ENCODE data around the gene LPXN.

DNA sequence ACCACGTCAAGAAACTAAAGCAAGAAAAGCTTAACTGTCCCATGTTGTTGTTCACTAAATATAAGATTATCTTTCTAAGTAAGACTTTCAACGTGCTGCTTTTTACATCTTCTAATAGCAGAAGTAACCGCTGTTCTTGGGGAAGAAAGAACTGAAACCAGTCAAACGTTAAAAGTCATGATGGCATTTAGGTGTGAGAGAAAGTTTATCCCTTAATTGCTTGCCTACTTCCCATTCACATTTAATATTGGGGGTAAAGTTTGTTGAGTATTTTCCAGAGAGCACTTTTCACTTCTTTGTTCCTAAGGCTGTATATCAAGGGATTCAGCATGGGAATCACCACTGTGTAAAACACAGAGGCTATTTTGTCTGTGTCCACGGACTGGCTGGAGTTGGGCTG lies 68.7 kb downstream of the LPXN start:
- TF ChIP-seq POLR2A (IDR thresholded peaks at IDR 0.05) (no peak), POLR2AphosphoS5 (IDR thresholded peaks at IDR 0.05) (no peak)

All from gastroesophageal sphincter (tissue), 2 donors.